ENCODE results near the gene NTM.

NTM gene

DNA sequence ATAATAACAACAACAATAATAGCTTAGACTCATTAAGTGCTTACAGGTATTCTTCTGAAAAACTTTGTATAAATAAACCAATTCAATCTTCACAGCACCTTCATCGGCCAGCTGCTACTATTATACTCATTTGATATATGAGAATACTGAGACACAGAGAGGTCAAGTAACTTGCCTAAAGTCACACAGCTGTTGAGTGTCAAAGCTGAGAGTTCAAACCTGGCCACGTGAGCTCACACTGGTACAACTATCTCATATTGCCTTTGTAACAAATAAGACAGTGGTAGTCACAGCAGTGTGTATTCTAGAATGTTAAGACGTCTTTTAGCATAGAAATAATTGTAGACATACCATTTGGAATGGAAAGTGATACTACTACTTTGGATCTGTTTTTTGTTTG is 268.5 kb downstream of the NTM start:
- H3K4me3 ChIP-seq (ENCODE audit: low read depth, low read length, poor library complexity, severe bottlenecking) = no peak overlapping the region
- no peak overlapping the region for H3K9ac ChIP-seq (ENCODE audit: low read length)
- no peaks in the 10 kb centered on the region for H3K4me1 ChIP-seq (ENCODE audit: insufficient read depth, low read length, severe bottlenecking)
- H3K9me3 ChIP-seq (ENCODE audit: low read length) = no peaks in the 10 kb centered on the region
- no peaks in the 10 kb centered on the region for H3F3A ChIP-seq (ENCODE audit: insufficient read depth, low read length)
- H3K79me2 ChIP-seq (ENCODE audit: insufficient read depth, low read length) = no peaks in the 10 kb centered on the region
- H3K36me3 ChIP-seq (ENCODE audit: insufficient read depth, low read length) = no peaks in the 10 kb centered on the region
- H3K27ac ChIP-seq (ENCODE audit: low read depth, low read length, poor library complexity, severe bottlenecking) = no peak overlapping the region
- TF ChIP-seq EZH2 (IDR thresholded peaks at IDR 0.05; ENCODE audit: borderline replicate concordance, low read length) = no peak
- TF ChIP-seq, protein P1, sequence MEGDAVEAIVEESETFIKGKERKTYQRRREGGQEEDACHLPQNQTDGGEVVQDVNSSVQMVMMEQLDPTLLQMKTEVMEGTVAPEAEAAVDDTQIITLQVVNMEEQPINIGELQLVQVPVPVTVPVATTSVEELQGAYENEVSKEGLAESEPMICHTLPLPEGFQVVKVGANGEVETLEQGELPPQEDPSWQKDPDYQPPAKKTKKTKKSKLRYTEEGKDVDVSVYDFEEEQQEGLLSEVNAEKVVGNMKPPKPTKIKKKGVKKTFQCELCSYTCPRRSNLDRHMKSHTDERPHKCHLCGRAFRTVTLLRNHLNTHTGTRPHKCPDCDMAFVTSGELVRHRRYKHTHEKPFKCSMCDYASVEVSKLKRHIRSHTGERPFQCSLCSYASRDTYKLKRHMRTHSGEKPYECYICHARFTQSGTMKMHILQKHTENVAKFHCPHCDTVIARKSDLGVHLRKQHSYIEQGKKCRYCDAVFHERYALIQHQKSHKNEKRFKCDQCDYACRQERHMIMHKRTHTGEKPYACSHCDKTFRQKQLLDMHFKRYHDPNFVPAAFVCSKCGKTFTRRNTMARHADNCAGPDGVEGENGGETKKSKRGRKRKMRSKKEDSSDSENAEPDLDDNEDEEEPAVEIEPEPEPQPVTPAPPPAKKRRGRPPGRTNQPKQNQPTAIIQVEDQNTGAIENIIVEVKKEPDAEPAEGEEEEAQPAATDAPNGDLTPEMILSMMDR (IDR thresholded peaks at IDR 0.05; ENCODE audit: low read length) = no peak
- no peak overlapping the region for H2AFZ ChIP-seq (ENCODE audit: low read length)
- no peak overlapping the region for H3K4me2 ChIP-seq (ENCODE audit: low read length)
- H4K20me1 ChIP-seq (ENCODE audit: insufficient read depth, low read length) = no peaks in the 10 kb centered on the region
- no peaks in the 10 kb centered on the region for H3K27me3 ChIP-seq (ENCODE audit: insufficient read depth, low read length)
- no peaks in the 10 kb centered on the region for H3K9me2 ChIP-seq (ENCODE audit: low read depth, low read length)

DNA sequence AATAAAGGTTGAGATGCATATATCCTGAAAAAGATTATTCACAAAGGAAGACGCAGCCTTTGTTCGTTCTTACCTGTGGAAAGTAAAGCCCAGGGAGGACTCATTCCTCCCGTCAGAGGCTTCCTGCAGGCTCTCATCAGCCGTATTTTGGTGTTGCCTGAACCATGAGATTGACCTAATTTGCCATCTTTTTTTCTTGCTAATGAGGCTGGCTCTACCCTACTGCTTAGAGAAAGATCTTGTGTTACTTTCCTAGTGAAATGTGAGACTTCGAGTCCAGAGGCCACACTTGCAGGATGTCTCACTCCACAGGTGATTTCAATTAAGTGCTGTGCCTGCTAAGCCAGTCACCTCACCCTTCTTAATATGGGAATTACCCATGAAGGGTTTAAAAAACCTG is 269.9 kb downstream of the NTM start:
- no peaks in the 10 kb centered on the region for H4K20me1 ChIP-seq (ENCODE audit: insufficient read depth, low read length)
- no peak overlapping the region for H3K9ac ChIP-seq (ENCODE audit: low read length)
- no peaks in the 10 kb centered on the region for H3K79me2 ChIP-seq (ENCODE audit: insufficient read depth, low read length)
- H3K9me3 ChIP-seq (ENCODE audit: low read length) = no peaks in the 10 kb centered on the region
- no peaks in the 10 kb centered on the region for H3K4me1 ChIP-seq (ENCODE audit: insufficient read depth, low read length, severe bottlenecking)
- H3K27ac ChIP-seq (ENCODE audit: low read depth, low read length, poor library complexity, severe bottlenecking) = no peak overlapping the region
- no peak overlapping the region for H2AFZ ChIP-seq (ENCODE audit: low read length)
- no peaks in the 10 kb centered on the region for H3K27me3 ChIP-seq (ENCODE audit: insufficient read depth, low read length)
- no peak overlapping the region for H3K4me3 ChIP-seq (ENCODE audit: low read depth, low read length, poor library complexity, severe bottlenecking)
- H3K36me3 ChIP-seq (ENCODE audit: insufficient read depth, low read length) = no peaks in the 10 kb centered on the region
- no peaks in the 10 kb centered on the region for H3K9me2 ChIP-seq (ENCODE audit: low read depth, low read length)
- H3F3A ChIP-seq (ENCODE audit: insufficient read depth, low read length) = no peaks in the 10 kb centered on the region
- TF ChIP-seq EZH2 (IDR thresholded peaks at IDR 0.05; ENCODE audit: borderline replicate concordance, low read length) = no peak
- TF ChIP-seq, protein P1 (IDR thresholded peaks at IDR 0.05; ENCODE audit: low read length) = no peak
- H3K4me2 ChIP-seq (ENCODE audit: low read length) = no peak overlapping the region

DNA sequence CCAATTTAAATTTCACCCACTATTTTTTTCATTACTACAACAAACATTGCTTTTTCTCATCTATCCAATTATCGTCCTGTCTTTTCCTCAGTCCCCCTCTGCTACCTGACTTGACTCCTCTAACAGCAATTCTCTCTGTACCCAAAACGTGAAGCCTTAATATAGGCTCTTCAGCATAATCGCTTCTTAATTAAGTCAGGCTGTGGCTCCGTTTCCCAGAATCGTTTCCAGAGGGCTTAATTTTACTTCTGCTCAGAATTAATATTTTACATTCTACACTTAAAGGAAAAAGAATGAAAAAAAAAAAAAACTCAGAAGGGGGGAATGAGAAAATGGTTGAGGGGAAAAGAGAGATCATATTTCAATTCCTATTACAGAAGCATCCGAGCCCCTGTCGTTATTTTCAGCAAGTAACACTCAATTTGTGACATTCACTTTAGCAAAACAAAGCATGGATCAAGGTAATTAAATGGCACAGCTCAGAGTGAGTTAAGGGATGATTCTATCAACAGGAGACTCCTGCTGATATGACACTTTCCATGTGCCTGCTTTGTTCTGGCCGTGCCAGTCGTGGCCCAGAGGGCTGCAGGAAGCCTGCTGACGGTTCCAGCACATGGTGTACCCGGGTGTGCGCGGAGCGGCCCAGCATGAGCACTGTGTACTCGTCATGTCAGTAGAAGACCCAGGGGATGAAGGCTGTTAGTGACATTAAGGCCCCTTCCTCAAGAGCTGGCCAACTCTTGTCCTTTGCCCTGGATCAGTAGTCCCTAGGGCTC is 272.5 kb downstream of the NTM start:
- Histone ChIP-seq H4K20me1 (ENCODE audit: insufficient read depth, low read length) (no peaks in the 10 kb centered on the region), H3K4me3 (ENCODE audit: low read depth, low read length, poor library complexity, severe bottlenecking) (no peak overlapping the region), H3K9me2 (ENCODE audit: low read depth, low read length) (no peaks in the 10 kb centered on the region), H3K79me2 (ENCODE audit: insufficient read depth, low read length) (no peaks in the 10 kb centered on the region), H3K9ac (ENCODE audit: low read length) (no peak overlapping the region), H2AFZ (ENCODE audit: low read length) (no peak overlapping the region), H3K9me3 (ENCODE audit: low read length) (no peaks in the 10 kb centered on the region), H3K36me3 (ENCODE audit: insufficient read depth, low read length) (no peaks in the 10 kb centered on the region), H3K4me1 (ENCODE audit: insufficient read depth, low read length, severe bottlenecking) (no peaks in the 10 kb centered on the region), H3K27me3 (ENCODE audit: insufficient read depth, low read length) (no peaks in the 10 kb centered on the region), H3K27ac (ENCODE audit: low read depth, low read length, poor library complexity, severe bottlenecking) (no peak overlapping the region), H3F3A (ENCODE audit: insufficient read depth, low read length) (no peaks in the 10 kb centered on the region), H3K4me2 (ENCODE audit: low read length) (no peak overlapping the region)
- TF ChIP-seq EZH2 (IDR thresholded peaks at IDR 0.05; ENCODE audit: borderline replicate concordance, low read length) = no peak
- TF ChIP-seq, protein P1 (IDR thresholded peaks at IDR 0.05; ENCODE audit: low read length) = no peak

Measured in OCI-LY1 (cell line).